Testis (tissue), 3 donors: ENCODE measurements around the gene XRCC1. TPM values are rescaled to one million over a fixed set of nuclear protein-coding genes. Genes with fewer than 3 reads are reported as not detected.
A peak's percentile ranks its signal among the peaks of the same experiment; 100 is the strongest.
"Not testable (repeated sequence)": the region's sequence is repeated elsewhere in the genome, so short reads cannot be mapped to it uniquely, and the experiment has no call there.

ENCODE experiments used
- DNase-seq: peaks from one replicate; pipeline ENCODE4 v3.0.0-alpha.2; 2019
- H3K27ac ChIP-seq, 2 donors: fragments of 200-600 bp; sonication (generic); one replicate each; pipeline ENCODE4 v1.5.1; 2019
- H3K27me3 ChIP-seq: fragments of 200-600 bp; sonication (generic); one replicate; pipeline ENCODE4 v1.5.1; 2019
- H3K36me3 ChIP-seq: fragments of 200-600 bp; sonication (generic); one replicate; pipeline ENCODE4 v1.5.1; 2017; ENCODE audit warnings: low read depth; ENCODE audit errors: missing control alignments
- H3K4me1 ChIP-seq: fragments of 200-600 bp; sonication (generic); one replicate; pipeline ENCODE4 v1.5.1; 2019
- H3K4me3 ChIP-seq, 2 donors: fragments of 200-600 bp; sonication (generic); one replicate each; pipeline ENCODE4 v1.5.1; 2017 to 2019
- H3K9me3 ChIP-seq: fragments of 200-600 bp; sonication (generic); one replicate; pipeline ENCODE4 v1.5.1; 2017
- CTCF ChIP-seq, 3 experiments: fragments of 450-650 bp in 2 of 3; fragments of 200-600 bp in 1 of 3; sonication (generic) in 1 of 3; IDR thresholded peaks; one replicate each; pipeline ENCODE4 v1.5.1; 2016 to 2019; ENCODE audit warnings: antibody characterized with exemption in 3 of 3, mild to moderate bottlenecking in 2 of 3, moderate library complexity in 1 of 3
- POLR2A ChIP-seq: fragments of 450-650 bp; IDR thresholded peaks from one replicate; pipeline ENCODE4 v1.6.1; 2017; ENCODE audit warnings: antibody characterized with exemption, mild to moderate bottlenecking, moderate library complexity
- WGBS, 2 donors: methylation state at CpG; one replicate each; pipeline ENCODE4 v1.1.5; 2018; 5-methylcytosine and 5-hydroxymethylcytosine counted together
- intact Hi-C: fragments of 100-400 bp; cut with DNase I; formaldehyde crosslinking; loops from one replicate; pipeline ENCODE4 v1.15.1; 2023; ENCODE audit warnings: low total_unique reads
- polyA plus RNA-seq: library from polyadenylated mRNA; stranded (reverse); fragments of 350-450 nt; fragmentation: Illumina TruSeq; extraction: RNeasy Lipid Tissue Mini Kit (QIAGEN cat#74804); gene quantifications from one replicate; pipeline ENCODE4 v1.2.3, GENCODE V29; 2014; ENCODE audit warnings: low read depth, low replicate concordance; ENCODE audit not compliant: insufficient read depth
- total RNA-seq, 2 donors: library from RNA; depleted of rRNA; stranded (reverse); fragments of >200 nt; gene quantifications; one replicate each; pipeline ENCODE4 v1.2.3, GENCODE V29; 2016

XRCC1 gene
- total and polyA plus RNA-seq, 3 donors from 2014 or later: 40.6 to 49.1 (median 44.8) TPM

GRCh38 chr19:43522929-43523328 is 52.4 kb downstream of the XRCC1 start:
- H3K27ac ChIP-seq: no peak overlapping the region
- no peaks in the 10 kb centered on the region for H3K36me3 ChIP-seq
- no peak for DNase-seq
- intact Hi-C loops: no loop called here
- no peak overlapping the region for H3K4me3 ChIP-seq
- peaks cover 26% of the 10 kb centered on the region for H3K4me1 ChIP-seq
- TF ChIP-seq CTCF (IDR thresholded peaks at IDR 0.05) (no peak), POLR2A (no peak)
- no peaks in the 10 kb centered on the region for H3K27me3 ChIP-seq
- 83 to 85% methylated on average over 5 of the region's 5 CpGs for WGBS, 2 donors
- H3K9me3 ChIP-seq: no peaks in the 10 kb centered on the region

GRCh38 chr19:43519436-43520088 is 55.8 kb downstream of the XRCC1 start:
- Histone ChIP-seq H3K27ac (no peak overlapping the region), H3K27me3 (no peaks in the 10 kb centered on the region), H3K4me1 (peaks cover under 1% of the 10 kb centered on the region), H3K9me3 (no peaks in the 10 kb centered on the region), H3K36me3 (no peaks in the 10 kb centered on the region), H3K4me3 (no peak overlapping the region)
- DNase-seq: peak; percentile 85
- TF ChIP-seq POLR2A: no peak
- peak; percentile 89 to 92 (median 89) for TF ChIP-seq CTCF (IDR thresholded peaks at IDR 0.05)
- 51 to 52% methylated on average over 10 of the region's 10 CpGs for WGBS, 2 donors
- intact Hi-C loops: loop anchor here (5.0 kb wide), 1 partner anchor 72 kb away; no protein-coding TSS in a partner anchor

- Histone ChIP-seq H3K4me1 (no peaks in the 10 kb centered on the region), H3K36me3 (no peaks in the 10 kb centered on the region), H3K27ac (no peak overlapping the region), H3K4me3 (no peak overlapping the region), H3K9me3 (no peaks in the 10 kb centered on the region), H3K27me3 (no peaks in the 10 kb centered on the region)
- intact Hi-C loops: loop anchor here (5.0 kb wide), 1 partner anchor 71 kb away; no protein-coding TSS in a partner anchor
- TF ChIP-seq POLR2A (no peak), CTCF (IDR thresholded peaks at IDR 0.05) (no peak)
- no peak for DNase-seq
- WGBS, 2 donors: 85 to 95% methylated on average over 3 to 4 of the region's 4 CpGs
These were observed 57.3 kb downstream of the XRCC1 start for GRCh38 chr19:43518051-43518450.

- H3K4me1 ChIP-seq, H3K9me3 ChIP-seq, intact Hi-C loops, DNase-seq, H3K27ac ChIP-seq, H3K36me3 ChIP-seq, H3K27me3 ChIP-seq, H3K4me3 ChIP-seq: not testable (repeated sequence)
These were observed 62.9 kb downstream of the XRCC1 start for GRCh38 chr19:43512399-43512798.

DNA sequence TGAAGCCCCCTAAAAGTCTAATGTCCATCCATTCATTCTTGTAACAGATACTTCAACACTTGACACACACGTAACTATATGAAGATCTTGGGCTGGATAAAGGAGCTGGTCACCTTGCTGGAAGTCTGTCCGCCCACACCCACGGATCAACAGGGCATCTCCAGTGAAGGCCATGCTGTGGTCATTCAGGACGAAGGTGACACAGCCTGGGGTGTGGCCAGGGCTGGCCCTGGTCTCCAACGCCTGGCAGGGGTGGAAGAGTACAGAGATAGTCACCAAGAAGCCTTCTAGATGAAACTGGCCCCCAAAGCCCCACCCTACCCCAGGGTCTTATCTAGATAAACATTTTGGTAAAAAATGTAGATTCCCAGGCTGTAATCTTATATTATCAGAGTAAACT is 64.0 kb downstream of the XRCC1 start:
- no peak for DNase-seq
- H3K4me3 ChIP-seq: no peak overlapping the region
- H3K4me1 ChIP-seq: no peaks in the 10 kb centered on the region
- H3K27me3 ChIP-seq: no peaks in the 10 kb centered on the region
- H3K9me3 ChIP-seq: no peaks in the 10 kb centered on the region
- no peak overlapping the region for H3K27ac ChIP-seq
- no peaks in the 10 kb centered on the region for H3K36me3 ChIP-seq
- intact Hi-C loops: no loop called here
- 95 to 97% methylated on average over 5 of the region's 5 CpGs for WGBS, 2 donors
- TF ChIP-seq POLR2A (no peak), CTCF (IDR thresholded peaks at IDR 0.05) (no peak)
